ENCODE results near the gene ARHGAP26.

ARHGAP26 gene

GRCh38 chr5:143102411-143102810, 332.2 kb downstream of the ARHGAP26 start:
- TF ChIP-seq TAF1 (IDR thresholded peaks at IDR 0.05; ENCODE audit: borderline replicate concordance, insufficient read depth, low read length): no peak
- no peak for TF ChIP-seq SIN3A (IDR thresholded peaks at IDR 0.05; ENCODE audit: borderline replicate concordance, insufficient read depth, low read length)
- TF ChIP-seq REST (IDR thresholded peaks at IDR 0.05; ENCODE audit: insufficient read depth in 1 of 2, low read depth in 2 of 2, low read length in 2 of 2): no peak
- no peak for TF ChIP-seq POLR2AphosphoS5 (IDR thresholded peaks at IDR 0.05; ENCODE audit: low read depth, low read length)
- TF ChIP-seq FOXP2 (optimal IDR thresholded peaks at IDR 0.05; ENCODE audit: borderline replicate concordance, extremely low read depth, extremely low read length, insufficient read depth): no peak

DNA sequence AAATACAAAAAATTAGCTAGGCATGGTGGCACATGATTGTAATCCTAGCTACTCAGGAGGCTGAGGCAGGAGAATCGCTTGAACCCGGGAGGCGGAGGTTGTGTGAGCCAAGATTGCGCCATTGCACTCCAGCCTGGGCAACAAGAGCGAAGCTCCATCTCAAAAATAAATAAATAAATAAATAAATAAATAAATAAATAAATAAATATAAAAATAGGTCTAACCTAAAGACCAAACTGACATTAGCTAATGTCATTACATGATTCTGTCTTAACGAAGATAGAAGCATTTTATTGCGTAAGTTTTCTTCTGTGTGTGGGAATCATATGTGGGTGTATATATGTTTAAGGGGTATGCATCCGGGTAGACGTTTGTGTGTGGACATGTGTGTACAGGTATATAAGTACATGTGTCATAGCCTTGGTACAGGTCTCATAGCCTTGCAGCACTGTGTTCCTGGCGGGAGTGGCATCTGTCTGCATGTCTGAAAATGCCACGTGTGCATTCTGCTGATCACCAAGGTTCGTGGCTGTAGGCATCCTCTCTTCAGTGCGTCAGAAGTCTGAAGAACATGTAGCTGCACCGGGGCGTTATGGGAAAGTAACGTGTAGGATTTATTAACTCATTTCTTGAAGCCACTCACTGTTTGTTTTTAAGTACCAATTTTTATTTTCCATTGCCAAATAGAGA, 335.2 kb downstream of the ARHGAP26 start:
- no peak for TF ChIP-seq POLR2AphosphoS5 (IDR thresholded peaks at IDR 0.05; ENCODE audit: low read depth, low read length)
- TF ChIP-seq SIN3A (IDR thresholded peaks at IDR 0.05; ENCODE audit: borderline replicate concordance, insufficient read depth, low read length): no peak
- TF ChIP-seq TAF1 (IDR thresholded peaks at IDR 0.05; ENCODE audit: borderline replicate concordance, insufficient read depth, low read length): no peak
- TF ChIP-seq FOXP2 (optimal IDR thresholded peaks at IDR 0.05; ENCODE audit: borderline replicate concordance, extremely low read depth, extremely low read length, insufficient read depth): no peak
- no peak for TF ChIP-seq REST (IDR thresholded peaks at IDR 0.05; ENCODE audit: insufficient read depth in 1 of 2, low read depth in 2 of 2, low read length in 2 of 2)

DNA sequence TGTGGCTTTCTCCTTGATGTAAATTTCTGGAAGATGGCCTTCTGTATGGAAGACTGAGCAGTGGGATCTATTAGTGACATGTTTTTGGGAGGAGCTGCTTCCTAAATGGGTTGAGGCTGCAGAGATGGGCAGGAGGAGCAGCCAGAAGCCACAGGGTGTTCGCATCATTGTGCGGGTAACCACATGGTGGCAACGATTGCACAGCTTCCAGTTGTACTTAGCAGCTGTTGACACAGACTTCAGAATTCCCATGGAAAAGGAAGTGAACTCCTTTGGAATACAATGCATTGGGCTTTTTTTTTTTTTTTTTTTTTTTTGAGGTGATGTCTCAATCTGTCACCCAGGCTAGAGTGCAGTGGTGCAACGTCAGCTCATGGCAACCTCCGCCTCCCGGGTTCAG, 336.0 kb downstream of the ARHGAP26 start:
- TF ChIP-seq REST (IDR thresholded peaks at IDR 0.05; ENCODE audit: insufficient read depth in 1 of 2, low read depth in 2 of 2, low read length in 2 of 2) (no peak), TAF1 (IDR thresholded peaks at IDR 0.05; ENCODE audit: borderline replicate concordance, insufficient read depth, low read length) (no peak), FOXP2 (optimal IDR thresholded peaks at IDR 0.05; ENCODE audit: borderline replicate concordance, extremely low read depth, extremely low read length, insufficient read depth) (no peak), POLR2AphosphoS5 (IDR thresholded peaks at IDR 0.05; ENCODE audit: low read depth, low read length) (no peak), SIN3A (IDR thresholded peaks at IDR 0.05; ENCODE audit: borderline replicate concordance, insufficient read depth, low read length) (no peak)

- TF ChIP-seq REST (IDR thresholded peaks at IDR 0.05; ENCODE audit: insufficient read depth in 1 of 2, low read depth in 2 of 2, low read length in 2 of 2): no peak
- TF ChIP-seq POLR2AphosphoS5 (IDR thresholded peaks at IDR 0.05; ENCODE audit: low read depth, low read length): no peak
- TF ChIP-seq FOXP2 (optimal IDR thresholded peaks at IDR 0.05; ENCODE audit: borderline replicate concordance, extremely low read depth, extremely low read length, insufficient read depth): no peak
- no peak for TF ChIP-seq SIN3A (IDR thresholded peaks at IDR 0.05; ENCODE audit: borderline replicate concordance, insufficient read depth, low read length)
- TF ChIP-seq TAF1 (IDR thresholded peaks at IDR 0.05; ENCODE audit: borderline replicate concordance, insufficient read depth, low read length): no peak
Measured at GRCh38 chr5:143108498-143109128, 338.4 kb downstream of the ARHGAP26 start.

Measured in PFSK-1 (cell line).